Thyroid gland (tissue), 4 donors: ENCODE data around the gene MED27. TPM values are rescaled to one million over a fixed set of nuclear protein-coding genes. Genes with fewer than 3 reads are reported as not detected.

Source experiments
- DNase-seq, 2 donors: peaks; one replicate each; pipeline ENCODE4 v3.0.0-alpha.2; 2019
- H3K27ac ChIP-seq, 3 donors: fragments of 200-600 bp; sonication (generic); 1 replicate in 2 of 3; 2 replicates in 1 of 3; pipeline ENCODE4 v1.5.1; 2016 to 2019; ENCODE audit warnings: mild to moderate bottlenecking in 1 of 3, moderate library complexity in 1 of 3
- H3K27me3 ChIP-seq: fragments of 200-600 bp; sonication (generic); one replicate; pipeline ENCODE4 v1.5.1; 2019
- H3K36me3 ChIP-seq, 2 donors: fragments of 200-600 bp; sonication (generic); one replicate each; pipeline ENCODE4 v1.5.1; 2016 to 2019
- H3K4me1 ChIP-seq, 2 donors: fragments of 200-600 bp; sonication (generic); one replicate each; pipeline ENCODE4 v1.5.1; 2017 to 2019
- H3K4me3 ChIP-seq, 3 donors: fragments of 200-600 bp; sonication (generic); replicated peaks in 1 of 3; 1 replicate in 2 of 3; 2 replicates in 1 of 3; pipeline ENCODE4 v1.5.1; 2016; ENCODE audit warnings: mild to moderate bottlenecking in 1 of 3
- H3K9me3 ChIP-seq: fragments of 200-600 bp; sonication (generic); one replicate; pipeline ENCODE4 v1.5.1; 2017
- POLR2A ChIP-seq, 2 donors: fragments of 450-650 bp; IDR thresholded peaks; one replicate each; pipeline ENCODE4 v1.6.1; 2017; ENCODE audit warnings: antibody characterized with exemption in 2 of 2, mild to moderate bottlenecking in 2 of 2, moderate library complexity in 1 of 2
- WGBS, 2 donors: methylation state at CpG; one replicate each; pipeline ENCODE4 v1.1.5; 2017; 5-methylcytosine and 5-hydroxymethylcytosine counted together
- intact Hi-C: fragments of 100-400 bp; cut with DNase I; formaldehyde crosslinking; loops from one replicate; pipeline ENCODE4 v1.15.1; 2023
- total RNA-seq, 4 donors: library from RNA; depleted of rRNA; stranded (reverse); fragments of >200 nt; gene quantifications; one replicate each; pipeline ENCODE4 v1.2.3, GENCODE V29; 2016
- TF ChIP-seq, protein P1 (sequence below), 6 experiments: fragments of 200-600 bp in 3 of 6; fragments of 450-650 bp in 3 of 6; sonication (generic) in 3 of 6; IDR thresholded peaks; one replicate each; pipeline ENCODE4 v1.5.1; 2016 to 2019; ENCODE audit warnings: antibody characterized with exemption in 6 of 6, mild to moderate bottlenecking in 2 of 6, inconsistent platforms in 1 of 6, moderate library complexity in 1 of 6

Gene MED27
- total RNA-seq, 4 donors from 2014 or later = 15.3 to 19.5 (median 16.7) TPM

DNA sequence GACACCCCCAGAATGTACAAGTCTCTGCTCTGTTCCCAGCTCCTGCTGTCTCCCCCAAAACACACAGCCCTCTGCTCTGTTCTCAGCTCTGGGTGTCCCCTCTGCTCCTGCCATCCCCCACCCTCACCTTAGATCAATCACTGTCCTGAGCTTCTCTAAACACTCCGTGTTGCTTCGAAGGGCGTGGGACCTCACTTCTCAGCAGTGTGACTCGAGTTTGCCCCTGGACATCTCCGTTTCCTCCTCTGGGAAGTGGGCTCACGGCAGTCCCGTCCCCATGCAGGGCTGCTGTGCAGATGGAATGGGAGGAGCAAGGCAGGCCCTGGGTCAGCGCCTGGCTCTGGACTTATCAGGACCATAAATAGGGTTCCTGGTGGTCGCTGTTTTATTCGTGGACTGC lies 241.8 kb downstream of the MED27 start:
- H3K9me3 ChIP-seq = no peaks in the 10 kb centered on the region
- H3K4me3 ChIP-seq = no peak overlapping the region
- no peaks in the 10 kb centered on the region for H3K4me1 ChIP-seq
- TF ChIP-seq, protein P1, sequence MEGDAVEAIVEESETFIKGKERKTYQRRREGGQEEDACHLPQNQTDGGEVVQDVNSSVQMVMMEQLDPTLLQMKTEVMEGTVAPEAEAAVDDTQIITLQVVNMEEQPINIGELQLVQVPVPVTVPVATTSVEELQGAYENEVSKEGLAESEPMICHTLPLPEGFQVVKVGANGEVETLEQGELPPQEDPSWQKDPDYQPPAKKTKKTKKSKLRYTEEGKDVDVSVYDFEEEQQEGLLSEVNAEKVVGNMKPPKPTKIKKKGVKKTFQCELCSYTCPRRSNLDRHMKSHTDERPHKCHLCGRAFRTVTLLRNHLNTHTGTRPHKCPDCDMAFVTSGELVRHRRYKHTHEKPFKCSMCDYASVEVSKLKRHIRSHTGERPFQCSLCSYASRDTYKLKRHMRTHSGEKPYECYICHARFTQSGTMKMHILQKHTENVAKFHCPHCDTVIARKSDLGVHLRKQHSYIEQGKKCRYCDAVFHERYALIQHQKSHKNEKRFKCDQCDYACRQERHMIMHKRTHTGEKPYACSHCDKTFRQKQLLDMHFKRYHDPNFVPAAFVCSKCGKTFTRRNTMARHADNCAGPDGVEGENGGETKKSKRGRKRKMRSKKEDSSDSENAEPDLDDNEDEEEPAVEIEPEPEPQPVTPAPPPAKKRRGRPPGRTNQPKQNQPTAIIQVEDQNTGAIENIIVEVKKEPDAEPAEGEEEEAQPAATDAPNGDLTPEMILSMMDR (IDR thresholded peaks at IDR 0.05) = no peak
- TF ChIP-seq POLR2A (IDR thresholded peaks at IDR 0.05) = no peak
- intact Hi-C loops = no loop called here
- H3K27me3 ChIP-seq = no peaks in the 10 kb centered on the region
- no peak overlapping the region for H3K27ac ChIP-seq
- 51 to 58% methylated on average over 7 to 10 of the region's 10 CpGs for WGBS, 2 donors
- H3K36me3 ChIP-seq = no peaks in the 10 kb centered on the region
- no peak for DNase-seq

DNA sequence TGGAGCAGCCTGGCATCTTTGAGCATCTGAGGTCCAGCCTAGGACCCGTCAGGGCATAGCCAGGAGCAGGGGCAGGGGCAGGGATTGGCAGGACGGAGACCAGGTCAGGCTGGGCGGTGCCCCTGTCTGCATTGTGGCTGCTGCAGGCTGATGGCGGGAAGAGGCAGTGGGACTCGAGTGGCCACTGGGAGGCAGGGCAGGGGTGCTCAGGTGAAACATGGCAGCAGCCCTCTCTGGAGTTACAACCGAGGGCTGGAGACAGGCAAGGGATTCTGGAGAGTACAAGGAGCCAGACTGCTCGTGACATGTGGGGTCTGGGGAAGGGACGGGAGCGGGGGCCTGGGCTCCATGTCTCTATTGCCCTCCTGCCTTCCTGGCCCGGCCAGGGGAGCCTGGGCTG lies 242.4 kb downstream of the MED27 start:
- no peaks in the 10 kb centered on the region for H3K27me3 ChIP-seq
- no peaks in the 10 kb centered on the region for H3K36me3 ChIP-seq
- no peaks in the 10 kb centered on the region for H3K9me3 ChIP-seq
- no peak overlapping the region for H3K4me3 ChIP-seq
- DNase-seq = peak; percentile 36 to 46
- H3K27ac ChIP-seq = no peak overlapping the region
- no peaks in the 10 kb centered on the region for H3K4me1 ChIP-seq
- 28 to 43% methylated on average over 9 to 10 of the region's 10 CpGs for WGBS, 2 donors
- intact Hi-C loops = no loop called here
- TF ChIP-seq, protein P1 (IDR thresholded peaks at IDR 0.05) = peak in 4 of 6 experiments; percentile 21 to 34 (median 31)
- TF ChIP-seq POLR2A (IDR thresholded peaks at IDR 0.05) = no peak

DNA sequence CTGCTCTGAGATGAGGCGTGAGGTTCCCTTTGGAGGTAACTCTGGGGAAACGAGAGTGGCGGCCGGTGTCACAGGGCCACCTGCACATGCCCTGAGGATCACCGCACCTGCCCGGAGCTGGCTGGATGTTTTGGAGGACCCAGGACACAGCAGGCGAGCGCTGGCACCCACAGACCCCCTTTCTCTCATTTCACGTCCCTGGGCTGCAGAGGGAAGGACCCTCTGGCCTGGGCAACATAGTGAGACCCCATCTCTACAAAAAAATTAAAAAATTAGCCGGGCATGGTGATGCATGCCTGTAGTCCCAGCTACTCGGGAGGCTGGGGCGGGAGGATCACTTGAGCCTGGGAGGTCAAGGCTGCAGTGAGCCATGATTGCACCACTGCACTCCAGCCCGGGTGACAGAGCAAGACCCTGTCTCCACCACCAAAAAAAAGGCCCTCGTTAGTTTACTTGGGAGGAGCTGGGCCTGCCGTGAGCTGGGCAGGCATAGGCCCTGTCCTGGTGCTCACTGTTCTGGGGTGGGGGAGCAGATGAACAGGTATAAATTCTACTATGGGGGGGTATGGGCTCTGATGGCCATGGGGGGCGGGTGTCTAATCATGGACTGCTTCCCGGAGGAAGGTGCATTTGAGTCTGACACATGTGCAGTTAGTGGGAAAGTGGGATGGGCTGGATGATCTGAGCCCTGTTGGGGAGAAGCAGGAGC lies 242.9 kb downstream of the MED27 start:
- intact Hi-C loops = no loop called here
- Histone ChIP-seq H3K4me3 (no peak overlapping the region), H3K27ac (no peak overlapping the region), H3K4me1 (no peaks in the 10 kb centered on the region), H3K36me3 (no peaks in the 10 kb centered on the region), H3K27me3 (no peaks in the 10 kb centered on the region), H3K9me3 (no peaks in the 10 kb centered on the region)
- WGBS, 2 donors = 77 to 93% methylated on average over 9 to 10 of the region's 17 CpGs
- TF ChIP-seq POLR2A (IDR thresholded peaks at IDR 0.05) = no peak
- TF ChIP-seq, protein P1 (IDR thresholded peaks at IDR 0.05) = no peak
- no peak for DNase-seq

DNA sequence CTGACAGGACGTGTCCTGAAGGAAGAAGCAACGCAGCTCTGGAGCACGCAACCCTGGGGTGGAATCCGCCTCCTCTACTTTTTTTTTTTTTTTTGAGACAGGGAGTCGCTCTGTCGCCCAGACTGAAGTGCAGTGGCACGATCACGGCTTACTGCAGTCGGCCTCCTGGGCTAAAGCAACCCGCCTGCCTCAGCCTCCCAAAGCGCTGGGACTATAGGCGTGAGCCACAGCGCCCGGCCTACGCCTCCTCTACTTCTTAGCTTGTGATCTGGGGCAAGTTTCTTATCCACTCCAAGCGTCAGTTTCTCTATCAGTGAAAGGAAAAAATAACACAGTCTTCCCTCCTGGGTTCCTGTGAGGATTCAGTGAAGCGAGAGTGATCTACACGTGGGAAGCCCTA lies 243.6 kb downstream of the MED27 start:
- H3K27ac ChIP-seq = no peak overlapping the region
- H3K36me3 ChIP-seq = no peaks in the 10 kb centered on the region
- no peak for DNase-seq
- no peaks in the 10 kb centered on the region for H3K27me3 ChIP-seq
- 76 to 80% methylated on average over 18 of the region's 18 CpGs for WGBS, 2 donors
- no peak for TF ChIP-seq POLR2A (IDR thresholded peaks at IDR 0.05)
- TF ChIP-seq, protein P1 (IDR thresholded peaks at IDR 0.05) = no peak
- H3K4me1 ChIP-seq = no peaks in the 10 kb centered on the region
- no peak overlapping the region for H3K4me3 ChIP-seq
- intact Hi-C loops = no loop called here
- H3K9me3 ChIP-seq = no peaks in the 10 kb centered on the region

DNA sequence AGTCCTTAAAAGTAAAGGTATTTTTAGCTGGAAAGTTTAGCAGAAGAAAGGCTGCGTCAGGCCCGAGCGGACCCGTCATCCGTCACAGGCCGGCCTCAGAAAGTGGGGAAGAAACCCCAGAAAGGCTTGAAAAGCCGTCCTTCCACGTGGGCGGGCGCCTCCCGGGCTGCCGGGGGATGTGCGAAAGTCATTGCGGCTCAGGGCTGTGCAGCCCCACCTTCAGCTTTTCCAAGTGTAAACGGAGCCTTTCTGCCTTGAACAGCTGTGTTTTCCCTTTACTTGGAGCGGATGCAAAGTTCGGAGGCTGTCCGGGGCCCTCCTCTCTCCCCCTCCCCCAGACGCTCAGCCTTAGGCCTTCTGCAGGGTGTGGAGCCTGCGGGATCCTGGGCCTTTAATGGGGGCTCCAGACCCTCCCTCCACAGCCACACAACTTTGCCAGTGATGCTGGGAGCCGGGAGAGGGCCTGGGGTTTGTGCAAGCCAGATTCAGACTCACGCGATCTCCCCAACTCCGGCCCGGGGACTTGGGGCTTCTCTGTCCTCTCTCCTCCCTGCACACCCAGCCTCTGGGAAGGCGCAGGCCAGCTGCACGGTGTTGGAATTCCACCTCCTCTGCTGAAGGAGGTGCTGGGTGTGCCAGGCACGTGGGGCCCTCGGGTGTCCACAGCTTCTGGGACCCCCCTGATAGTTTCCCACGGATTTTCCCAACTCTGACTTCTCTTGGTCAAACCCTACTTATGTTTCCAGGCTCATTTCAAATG lies 244.3 kb downstream of the MED27 start:
- no peaks in the 10 kb centered on the region for H3K36me3 ChIP-seq
- no peak for TF ChIP-seq POLR2A (IDR thresholded peaks at IDR 0.05)
- TF ChIP-seq, protein P1 (IDR thresholded peaks at IDR 0.05) = no peak
- DNase-seq = no peak
- H3K4me1 ChIP-seq = no peaks in the 10 kb centered on the region
- no peak overlapping the region for H3K4me3 ChIP-seq
- H3K27me3 ChIP-seq = no peaks in the 10 kb centered on the region
- H3K27ac ChIP-seq = no peak overlapping the region
- H3K9me3 ChIP-seq = no peaks in the 10 kb centered on the region
- WGBS, 2 donors = 47 to 49% methylated on average over 21 to 25 of the region's 30 CpGs
- intact Hi-C loops = no loop called here
